Measurements from ENCODE around the gene NRG4. TPM values are rescaled to one million over a fixed set of nuclear protein-coding genes. Genes with fewer than 3 reads are reported as not detected.
A peak's percentile ranks its signal among the peaks of the same experiment; 100 is the strongest.

Gene NRG4
- total and polyA plus RNA-seq, 9 of the 15 experiments (the other 6 are each of a cell fraction or from before 2014, with no cell fraction given), result 0.33 to 2.5 (median 0.76) TPM

GRCh38 chr15:75903331-75904239 lies 108.6 kb downstream of the NRG4 start, which contains the start of gene FBXO22 (continued):
- no peak for TF ChIP-seq HEY1 (CRISPR knock-in tag; IDR thresholded peaks at IDR 0.05; ENCODE audit: borderline replicate concordance)
- 0 out of 2 replicates have a peak, but pooled peaks have one; percentile 18 for TF ChIP-seq ZNF830 (CRISPR knock-in tag; IDR thresholded peaks at IDR 0.05)
- TF ChIP-seq ZNF165 (CRISPR knock-in tag; IDR thresholded peaks at IDR 0.05; ENCODE audit: borderline replicate concordance), result no peak
- peak; percentile 95 for TF ChIP-seq ZEB2 (IDR thresholded peaks at IDR 0.05)
- TF ChIP-seq MAZ (CRISPR knock-in tag; conservative IDR thresholded peaks at IDR 0.05 in 1 of 2, IDR thresholded peaks at IDR 0.05 in 1 of 2), result peak; percentile 80 to 92
- peak; percentile 68 for TF ChIP-seq EGR1 (conservative IDR thresholded peaks at IDR 0.05)
- peak in 1 of 2 experiments; percentile 92; a peak in 1 of 4 replicates for TF ChIP-seq KDM4B (IDR thresholded peaks at IDR 0.05; ENCODE audit: borderline replicate concordance in 2 of 2, low read depth in 1 of 2)
- peak; percentile 96 for TF ChIP-seq NCOA1 (IDR thresholded peaks at IDR 0.05; ENCODE audit: low read depth)
- no peak; the same call in 1 of the 2 replicates for TF ChIP-seq THRB (CRISPR knock-in tag; conservative IDR thresholded peaks at IDR 0.05)
- peak; percentile 95 for TF ChIP-seq RBBP5 (IDR thresholded peaks at IDR 0.05; ENCODE audit: borderline replicate concordance, insufficient read depth, low read length, poor library complexity, severe bottlenecking)
- no peak for TF ChIP-seq SETDB1 (IDR thresholded peaks at IDR 0.05; ENCODE audit: low read length)
- TF ChIP-seq CEBPB (tag; IDR thresholded peaks at IDR 0.05), result peak; percentile 79
- TF ChIP-seq HNRNPLL (IDR thresholded peaks at IDR 0.05; ENCODE audit: low read depth, low read length, poor library complexity, severe bottlenecking), result no peak
- TF ChIP-seq ZNF75A (CRISPR knock-in tag; IDR thresholded peaks at IDR 0.05), result no peak
- no peak for TF ChIP-seq ZNF445 (CRISPR knock-in tag; IDR thresholded peaks at IDR 0.05; ENCODE audit: low read depth)
- TF ChIP-seq CREB5 (CRISPR knock-in tag; IDR thresholded peaks at IDR 0.05), result no peak
- 0 out of 2 replicates have a peak, but pooled peaks have one; percentile 63 for TF ChIP-seq ELK1 (CRISPR knock-in tag; IDR thresholded peaks at IDR 0.05)
- no peak for TF ChIP-seq ZNF175 (CRISPR knock-in tag; IDR thresholded peaks at IDR 0.05; ENCODE audit: low read depth)
- TF ChIP-seq HNRNPH1 (optimal IDR thresholded peaks at IDR 0.05; ENCODE audit: low read depth, low read length), result no peak
- TF ChIP-seq ADNP (tag; IDR thresholded peaks at IDR 0.05), result no peak
- no peak for TF ChIP-seq FOXA1 (IDR thresholded peaks at IDR 0.05; ENCODE audit: borderline replicate concordance)
- TF ChIP-seq GTF2A2 (tag; IDR thresholded peaks at IDR 0.05), result no peak
